IMR-90 (cell line): ENCODE results near the gene GABRR1. TPM values are rescaled to one million over a fixed set of nuclear protein-coding genes. Genes with fewer than 3 reads are reported as not detected.

ENCODE experiments used
- ATAC-seq: fragments of 200-7000 bp; cut with Tn5 transposase; 2 replicates; pipeline ENCODE4 v1.9.1; 2020; ENCODE audit warnings: low read depth, mild to moderate bottlenecking, moderate library complexity
- BruUV-seq: library from RNA; stranded (reverse); fragments of 400-500 nt; replicated peaks from 2 replicates; lab custom pipeline; 2021; lab: Mats Ljungman, UMichigan
- CTCF ChIA-PET: fragments of 300-600 bp; formaldehyde crosslinking; extraction: SDS; loops from one replicate; lab custom pipeline; 2021; ENCODE audit warnings: antibody characterized with exemption; lab: Yijun Ruan, JAX
- POLR2A ChIA-PET: fragments of 300-600 bp; sonication (Branson Sonifier 250); formaldehyde crosslinking; loops from one replicate; lab custom pipeline; 2022; ENCODE audit warnings: antibody characterized with exemption; ENCODE audit not compliant: unreplicated experiment; lab: Charles Lee
- DNase-seq: peaks from one replicate; pipeline ENCODE4 v3.0.0; 2013
- H2AFZ ChIP-seq: replicated peaks from 2 replicates; pipeline ENCODE3; 2013; ENCODE audit warnings: low read length, mild to moderate bottlenecking; ENCODE audit not compliant: poor library complexity
- H2AK5ac ChIP-seq: 2 replicates; pipeline ENCODE4 v1.6.1; 2013; ENCODE audit warnings: low read depth, low read length, inconsistent platforms
- H2AK9ac ChIP-seq: replicated peaks from 2 replicates; pipeline ENCODE3; 2013; ENCODE audit warnings: mild to moderate bottlenecking, low read depth, low read length, moderate library complexity; ENCODE audit not compliant: poor library complexity
- H2BK120ac ChIP-seq: 2 replicates; pipeline ENCODE4 v1.6.1; 2013; ENCODE audit warnings: low read depth, low read length, inconsistent platforms
- H2BK15ac ChIP-seq: 3 replicates; pipeline ENCODE4 v1.6.1; 2013; ENCODE audit warnings: low read depth, low read length, inconsistent platforms
- H2BK20ac ChIP-seq: 2 replicates; pipeline ENCODE4 v1.6.1; 2013; ENCODE audit warnings: low read depth, mild to moderate bottlenecking, inconsistent platforms, low read length, moderate library complexity
- H2BK5ac ChIP-seq: 2 replicates; pipeline ENCODE4 v1.6.1; 2013; ENCODE audit warnings: mild to moderate bottlenecking, low read depth, low read length, inconsistent platforms; ENCODE audit not compliant: poor library complexity, severe bottlenecking
- H3K14ac ChIP-seq: replicated peaks from 2 replicates; pipeline ENCODE4 v1.6.1; 2013; ENCODE audit warnings: low read depth, low read length, inconsistent platforms
- H3K18ac ChIP-seq: 2 replicates; pipeline ENCODE4 v1.6.1; 2013; ENCODE audit warnings: low read depth, low read length, control low read depth
- H3K23ac ChIP-seq: 2 replicates; pipeline ENCODE4 v1.6.1; 2013; ENCODE audit warnings: low read depth, low read length, inconsistent platforms
- H3K27ac ChIP-seq: 2 replicates; pipeline ENCODE4 v1.5.1; 2013; ENCODE audit warnings: mild to moderate bottlenecking, control low read depth, low read length; ENCODE audit not compliant: insufficient read depth
- H3K27me3 ChIP-seq: 2 replicates; pipeline ENCODE4 v1.6.1; 2013; ENCODE audit warnings: low read length; ENCODE audit not compliant: control insufficient read depth, insufficient read depth
- H3K36me3 ChIP-seq: 2 replicates; pipeline ENCODE4 v1.6.1; 2013; ENCODE audit warnings: low read length, mixed read lengths; ENCODE audit not compliant: control insufficient read depth, insufficient read depth
- H3K4ac ChIP-seq: 2 replicates; pipeline ENCODE4 v1.6.1; 2013; ENCODE audit warnings: low read depth, low read length, inconsistent platforms
- H3K4me1 ChIP-seq: 2 replicates; pipeline ENCODE4 v1.6.1; 2013; ENCODE audit warnings: low read length, mixed read lengths; ENCODE audit not compliant: control insufficient read depth, insufficient read depth
- H3K4me2 ChIP-seq: 2 replicates; pipeline ENCODE4 v1.6.1; 2013; ENCODE audit warnings: low read depth, mild to moderate bottlenecking, control low read depth, low read length, moderate library complexity
- H3K4me3 ChIP-seq: 2 replicates; pipeline ENCODE4 v1.5.1; 2013; ENCODE audit warnings: low read depth, mild to moderate bottlenecking, control low read depth, low read length, moderate library complexity; ENCODE audit not compliant: insufficient read depth
- H3K56ac ChIP-seq: 2 replicates; pipeline ENCODE4 v1.6.1; 2013; ENCODE audit warnings: low read length, inconsistent platforms; ENCODE audit not compliant: insufficient read depth; ENCODE audit errors: extremely low read depth
- H3K79me1 ChIP-seq, 2 experiments: 2 replicates each; pipeline ENCODE4 v1.6.1; 2013; ENCODE audit warnings: low read length in 2 of 2, inconsistent platforms in 1 of 2, low read depth in 1 of 2
- H3K9ac ChIP-seq: 2 replicates; pipeline ENCODE4 v1.6.1; 2013; ENCODE audit warnings: low read depth, low read length, control low read depth
- H3K9me1 ChIP-seq: 2 replicates; pipeline ENCODE4 v1.6.1; 2013; ENCODE audit warnings: low read length, inconsistent platforms; ENCODE audit not compliant: insufficient read depth
- H3K9me3 ChIP-seq: 2 replicates; pipeline ENCODE4 v1.6.1; 2013; ENCODE audit warnings: low read length; ENCODE audit not compliant: control insufficient read depth, insufficient read depth
- H4K20me1 ChIP-seq: 2 replicates; pipeline ENCODE4 v1.6.1; 2013; ENCODE audit warnings: low read length, inconsistent platforms; ENCODE audit not compliant: insufficient read depth
- H4K5ac ChIP-seq: 2 replicates; pipeline ENCODE4 v1.6.1; 2013; ENCODE audit warnings: mild to moderate bottlenecking, low read depth, low read length, control low read depth
- H4K8ac ChIP-seq, 2 experiments: 2 replicates each; pipeline ENCODE4 v1.6.1; 2013; ENCODE audit warnings: low read depth in 2 of 2, low read length in 2 of 2, control low read depth in 1 of 2, inconsistent platforms in 1 of 2
- H4K91ac ChIP-seq: 2 replicates; pipeline ENCODE4 v1.6.1; 2013; ENCODE audit warnings: low read depth, low read length, inconsistent platforms; ENCODE audit not compliant: insufficient read depth
- CEBPB ChIP-seq: IDR thresholded peaks from 2 replicates; pipeline ENCODE4 v1.6.1; 2012; ENCODE audit warnings: low read depth, low read length, improper control_type of control experiment
- CTCF ChIP-seq: conservative IDR thresholded peaks from 2 replicates; pipeline ENCODE4 v1.5.1; 2012; ENCODE audit warnings: mild to moderate bottlenecking, low read depth, low read length, improper control_type of control experiment
- ELK1 ChIP-seq: fragments of 150-350 bp; IDR thresholded peaks from 2 replicates; pipeline ENCODE4 v1.6.1; 2016; ENCODE audit warnings: low read depth, mild to moderate bottlenecking, low read length, moderate library complexity, borderline replicate concordance
- MXI1 ChIP-seq: IDR thresholded peaks from 2 replicates; pipeline ENCODE4 v1.6.1; 2012; ENCODE audit warnings: low read depth, mild to moderate bottlenecking, low read length, moderate library complexity, borderline replicate concordance
- NFE2L2 ChIP-seq: fragments of 150-350 bp; IDR thresholded peaks from 2 replicates; pipeline ENCODE4 v1.6.1; 2016; ENCODE audit warnings: low read depth, mild to moderate bottlenecking, low read length
- POLR2A ChIP-seq: IDR thresholded peaks from 2 replicates; pipeline ENCODE4 v1.6.1; 2012; ENCODE audit warnings: mild to moderate bottlenecking, low read depth, low read length
- RAD21 ChIP-seq: IDR thresholded peaks from 2 replicates; pipeline ENCODE4 v1.6.1; 2012; ENCODE audit warnings: low read length, improper control_type of control experiment
- RCOR1 ChIP-seq: IDR thresholded peaks from 2 replicates; pipeline ENCODE4 v1.6.1; 2012; ENCODE audit warnings: mild to moderate bottlenecking, low read length, improper control_type of control experiment; ENCODE audit not compliant: insufficient replicate concordance
- RFX5 ChIP-seq: IDR thresholded peaks from 2 replicates; pipeline ENCODE4 v1.8.0; 2012; ENCODE audit warnings: low read depth, mild to moderate bottlenecking, low read length, moderate library complexity
- SMC3 ChIP-seq: fragments of 150-350 bp; IDR thresholded peaks from 2 replicates; pipeline ENCODE4 v1.6.1; 2016; ENCODE audit warnings: low read depth, mild to moderate bottlenecking, antibody characterized with exemption, low read length, moderate library complexity
- USF2 ChIP-seq: fragments of 150-350 bp; IDR thresholded peaks from 2 replicates; pipeline ENCODE4 v1.6.1; 2017; ENCODE audit warnings: mild to moderate bottlenecking, antibody characterized with exemption, low read length, low read depth
- WGBS, 2 experiments: methylation state at CpG; one replicate each; pipeline versions ENCODE4 v1.1.5 to v1.1.7; 2013; ENCODE audit warnings: missing lambda C conversion rate in 2 of 2; ENCODE audit not compliant: insufficient read length in 1 of 2; ENCODE audit errors: extremely low coverage in 2 of 2; 5-methylcytosine and 5-hydroxymethylcytosine counted together
- dilution Hi-C: fragments of 300-500 bp; cut with HindIII; formaldehyde crosslinking; loops from one replicate; pipeline ENCODE4 v1.14.3; 2018; ENCODE audit warnings: low sequenced_read_pairs; ENCODE audit not compliant: unreplicated experiment
- in situ Hi-C: fragments of 300-500 bp; cut with MboI; formaldehyde crosslinking; loops from 3 replicates; pipeline ENCODE4 v1.14.3; 2019; ENCODE audit warnings: low sequenced_read_pairs, inconsistent platforms, mixed read lengths
- intact Hi-C: fragments of 100-400 bp; cut with micrococcal nuclease; formaldehyde crosslinking; loops from 2 replicates; pipeline ENCODE4 v1.10.0; 2022
- polyA plus RNA-seq, 3 experiments: library from polyadenylated mRNA; depleted of rRNA; stranded (reverse); fragments of >200 nt; gene quantifications; 2 replicates each; pipeline ENCODE4 v1.2.3, GENCODE V29; 2012; ENCODE audit warnings: low replicate concordance in 1 of 3
- total RNA-seq: library from RNA; depleted of rRNA; stranded (reverse); fragments of >200 nt; gene quantifications from 2 replicates; pipeline ENCODE4 v1.2.3, GENCODE V29; 2012

GABRR1 gene
- total and polyA plus RNA-seq, 2 of the 4 experiments (the other 2 are of a cell fraction) = not detected

- no peaks in the 10 kb centered on the region for H3K9me3 ChIP-seq
- H3K4me3 ChIP-seq = no peak overlapping the region
- peaks cover 18% of the 10 kb centered on the region for H3K27me3 ChIP-seq
- H3K4me2 ChIP-seq = no peak overlapping the region
- TF ChIP-seq CTCF (peak; percentile 73), ELK1 (no peak), USF2 (no peak), SMC3 (peak; percentile 85), RAD21 (peak; percentile 82), RCOR1 (no peak), POLR2A (no peak), MXI1 (no peak), RFX5 (no peak), NFE2L2 (no peak), CEBPB (no peak)
- no TSS peak for BruUV-seq
- H2BK20ac ChIP-seq = no peak overlapping the region
- in situ Hi-C loops = loop anchor here (5.0 to 10.0 kb wide), 2 partner anchors 118 to 260 kb away; no protein-coding TSS in a partner anchor
- no CpG with 5 or more reads among the region's 3 CpGs for WGBS, 2 experiments
- H4K8ac ChIP-seq = no peak overlapping the region
- H2BK120ac ChIP-seq = no peak overlapping the region
- CTCF ChIA-PET = interaction anchor here (0.6 to 1.5 kb wide), 4 partner anchors 19 to 260 kb away, joined by 3 to 7 read pairs (median 4); no protein-coding TSS in a partner anchor
- POLR2A ChIA-PET = no interaction called here
- H2BK15ac ChIP-seq = no peak overlapping the region
- H4K20me1 ChIP-seq = no peaks in the 10 kb centered on the region
- H4K5ac ChIP-seq = no peak overlapping the region
- no peak overlapping the region for H3K9ac ChIP-seq
- intact Hi-C loops = loop anchor here (1.0 kb wide), 2 partner anchors 120 to 260 kb away; no protein-coding TSS in a partner anchor
- H2AFZ ChIP-seq = no peak overlapping the region
- no peak overlapping the region for H2AK5ac ChIP-seq
- no peak overlapping the region for H4K91ac ChIP-seq
- H3K9me1 ChIP-seq = no peaks in the 10 kb centered on the region
- H3K36me3 ChIP-seq = no peaks in the 10 kb centered on the region
- no peak overlapping the region for H3K4ac ChIP-seq
- DNase-seq (peak; percentile 61), ATAC-seq (peak; percentile 85)
- H2AK9ac ChIP-seq = no peak overlapping the region
- dilution Hi-C loops = no loop called here
- no peak overlapping the region for H3K56ac ChIP-seq
- H3K18ac ChIP-seq = no peak overlapping the region
- H3K27ac ChIP-seq = no peak overlapping the region
- no peak overlapping the region for H3K23ac ChIP-seq
- H3K4me1 ChIP-seq = no peaks in the 10 kb centered on the region
- no peaks in the 10 kb centered on the region for H3K79me1 ChIP-seq
- no peak overlapping the region for H3K14ac ChIP-seq
- no peak overlapping the region for H2BK5ac ChIP-seq
These were observed 25.6 kb upstream of the GABRR1 start for GRCh38 chr6:89242574-89243330.
